H9 (cell line): ENCODE measurements around the gene ADARB2. TPM values are rescaled to one million over a fixed set of nuclear protein-coding genes. Genes with fewer than 3 reads are reported as not detected.

Source experiments
- DNase-seq: peaks from one replicate; pipeline ENCODE4 v3.0.0-alpha.2; 2017
- H2AFZ ChIP-seq: one replicate; pipeline ENCODE4 v1.6.1; 2013; ENCODE audit warnings: mild to moderate bottlenecking, low read length, control low read depth, moderate library complexity
- H2AK5ac ChIP-seq: 2 replicates; pipeline ENCODE4 v1.6.1; 2013; ENCODE audit warnings: low read length, control low read depth, mixed read lengths; ENCODE audit not compliant: insufficient read length
- H2BK120ac ChIP-seq: one replicate; pipeline ENCODE4 v1.6.1; 2013; ENCODE audit warnings: low read depth, mild to moderate bottlenecking, low read length, control low read depth, inconsistent platforms; ENCODE audit not compliant: poor library complexity, severe bottlenecking
- H2BK12ac ChIP-seq: 2 replicates; pipeline ENCODE4 v1.6.1; 2013; ENCODE audit warnings: low read length, control low read depth, mixed read lengths, low read depth; ENCODE audit not compliant: insufficient read length
- H2BK15ac ChIP-seq: 2 replicates; pipeline ENCODE4 v1.6.1; 2013; ENCODE audit warnings: low read depth, low read length, control low read depth
- H2BK20ac ChIP-seq: one replicate; pipeline ENCODE4 v1.6.1; 2013; ENCODE audit warnings: low read depth, mild to moderate bottlenecking, low read length, control low read depth, inconsistent platforms; ENCODE audit not compliant: poor library complexity, severe bottlenecking
- H2BK5ac ChIP-seq: 2 replicates; pipeline ENCODE4 v1.6.1; 2013; ENCODE audit warnings: low read length, control low read depth, mixed read lengths; ENCODE audit not compliant: insufficient read length
- H3K14ac ChIP-seq: 2 replicates; pipeline ENCODE4 v1.6.1; 2013; ENCODE audit warnings: low read length, control low read depth; ENCODE audit not compliant: insufficient read depth
- H3K18ac ChIP-seq: 2 replicates; pipeline ENCODE4 v1.6.1; 2013; ENCODE audit warnings: low read depth, mild to moderate bottlenecking, mixed read lengths, low read length, control low read depth; ENCODE audit not compliant: insufficient read length
- H3K23ac ChIP-seq: 2 replicates; pipeline ENCODE4 v1.6.1; 2013; ENCODE audit warnings: low read length, control low read depth, mixed read lengths, low read depth; ENCODE audit not compliant: insufficient read length
- H3K23me2 ChIP-seq: 2 replicates; pipeline ENCODE4 v1.6.1; 2013; ENCODE audit warnings: low read depth, mild to moderate bottlenecking, mixed read lengths, low read length, control low read depth; ENCODE audit not compliant: insufficient read length, poor library complexity, severe bottlenecking
- H3K27ac ChIP-seq: 2 replicates; pipeline ENCODE4 v1.5.1; 2013; ENCODE audit warnings: low read length, control low read depth, mixed read lengths, low read depth; ENCODE audit not compliant: insufficient read length
- H3K27me3 ChIP-seq: 2 replicates; pipeline ENCODE4 v1.6.1; 2013; ENCODE audit warnings: low read length, control low read depth, inconsistent platforms; ENCODE audit not compliant: insufficient read depth
- H3K4ac ChIP-seq: 2 replicates; pipeline ENCODE4 v1.6.1; 2013; ENCODE audit warnings: low read depth, mild to moderate bottlenecking, control low read depth, inconsistent platforms, low read length, moderate library complexity
- H3K4me1 ChIP-seq: 2 replicates; pipeline ENCODE4 v1.6.1; 2013; ENCODE audit warnings: low read length, control low read depth, inconsistent platforms; ENCODE audit not compliant: insufficient read depth
- H3K4me2 ChIP-seq: 2 replicates; pipeline ENCODE4 v1.6.1; 2013; ENCODE audit warnings: low read length, control low read depth, mixed read lengths; ENCODE audit not compliant: insufficient read length, insufficient read depth
- H3K56ac ChIP-seq: 2 replicates; pipeline ENCODE4 v1.6.1; 2013; ENCODE audit warnings: low read depth, mild to moderate bottlenecking, mixed read lengths, low read length, control low read depth; ENCODE audit not compliant: insufficient read length
- H3K79me1 ChIP-seq: 2 replicates; pipeline ENCODE4 v1.6.1; 2013; ENCODE audit warnings: low read depth, mild to moderate bottlenecking, moderate library complexity, low read length, control low read depth, inconsistent platforms; ENCODE audit not compliant: insufficient read depth, poor library complexity, severe bottlenecking
- H3K79me2 ChIP-seq: 2 replicates; pipeline ENCODE4 v1.6.1; 2013; ENCODE audit warnings: low read length, control low read depth, inconsistent platforms; ENCODE audit not compliant: insufficient read depth
- H3K9ac ChIP-seq: 2 replicates; pipeline ENCODE4 v1.6.1; 2013; ENCODE audit warnings: low read length, control low read depth, mixed read lengths; ENCODE audit not compliant: insufficient read length; ENCODE audit errors: extremely low read depth
- H3K9me3 ChIP-seq: one replicate; pipeline ENCODE4 v1.6.1; 2013; ENCODE audit warnings: low read depth, low read length, inconsistent platforms; ENCODE audit not compliant: control insufficient read depth
- H3T11ph ChIP-seq: one replicate; pipeline ENCODE4 v1.6.1; 2013; ENCODE audit warnings: mild to moderate bottlenecking, low read length, control low read depth, inconsistent platforms
- H4K20me1 ChIP-seq: one replicate; pipeline ENCODE4 v1.6.1; 2013; ENCODE audit not compliant: control insufficient read depth, insufficient read length, insufficient read depth
- H4K5ac ChIP-seq: 2 replicates; pipeline ENCODE4 v1.6.1; 2013; ENCODE audit warnings: low read depth, mild to moderate bottlenecking, mixed read lengths, low read length, control low read depth; ENCODE audit not compliant: insufficient read length
- H4K8ac ChIP-seq: replicated peaks from 2 replicates; pipeline ENCODE4 v1.6.1; 2013; ENCODE audit warnings: low read length, control low read depth, mixed read lengths, low read depth; ENCODE audit not compliant: insufficient read length
- H4K91ac ChIP-seq: 2 replicates; pipeline ENCODE4 v1.6.1; 2013; ENCODE audit warnings: low read depth, mild to moderate bottlenecking, moderate library complexity, mixed read lengths, low read length, control low read depth; ENCODE audit not compliant: insufficient read length
- H3K27ac Mint-ChIP-seq, 3 experiments: 2 replicates in 2 of 3; 3 replicates in 1 of 3; pipeline ENCODE4 v1.8.0; 2020 to 2021; ENCODE audit warnings: mixed read lengths in 3 of 3, mild to moderate bottlenecking in 1 of 3, moderate library complexity in 1 of 3
- H3K27me3 Mint-ChIP-seq: 2 replicates; pipeline ENCODE4 v1.8.0; 2021; ENCODE audit warnings: low read depth, mild to moderate bottlenecking, moderate library complexity, mixed read lengths
- H3K36me3 Mint-ChIP-seq, 3 experiments: 2 replicates in 2 of 3; 3 replicates in 1 of 3; pipeline ENCODE4 v1.8.0; 2020 to 2021; ENCODE audit warnings: low read depth in 3 of 3, mixed read lengths in 3 of 3; ENCODE audit not compliant: insufficient read depth in 1 of 3
- H3K4me1 Mint-ChIP-seq, 2 experiments: 2 replicates each; pipeline ENCODE4 v1.8.0; 2020; ENCODE audit warnings: mixed read lengths in 2 of 2
- H3K4me3 Mint-ChIP-seq, 2 experiments: 2 replicates in 1 of 2; 3 replicates in 1 of 2; pipeline ENCODE4 v1.8.0; 2020 to 2021; ENCODE audit warnings: mild to moderate bottlenecking in 2 of 2, mixed read lengths in 2 of 2, moderate library complexity in 1 of 2
- H3K9me3 Mint-ChIP-seq, 2 experiments: 2 replicates in 1 of 2; 3 replicates in 1 of 2; pipeline ENCODE4 v1.8.0; 2020; ENCODE audit warnings: mild to moderate bottlenecking in 2 of 2, mixed read lengths in 2 of 2, moderate library complexity in 1 of 2
- CTCF ChIP-seq: fragments of 200-600 bp; sonication (generic); conservative IDR thresholded peaks from 3 replicates; pipeline ENCODE4 v1.8.0; 2021; ENCODE audit warnings: antibody characterized with exemption, mild to moderate bottlenecking
- WGBS: extraction: QIAGEN DNeasy Blood & Tissue Kit; methylation state at CpG from one replicate; pipeline ENCODE4 v1.1.7; 2013; ENCODE audit warnings: missing lambda C conversion rate, low lambda C conversion rate, mixed read lengths; ENCODE audit not compliant: insufficient read length; ENCODE audit errors: extremely low coverage; 5-methylcytosine and 5-hydroxymethylcytosine counted together
- total RNA-seq: library from RNA; stranded (reverse); gene quantifications from 2 replicates; pipeline ENCODE4 v1.2.1, GENCODE V29; 2021

Gene ADARB2
- total RNA-seq, 1 experiment from 2014 or later: 0.87 TPM

GRCh38 chr10:1292611-1293031 is 444.7 kb downstream of the ADARB2 start:
- H2AFZ ChIP-seq: no peak overlapping the region
- Mint-ChIP-seq H3K4me3 (peak overlapping the region in 1 of 2 experiments; percentile 54; a peak in 2 of 5 replicates), H3K27ac (peak overlapping the region; percentile 62 to 95 (median 80)), H3K4me1 (peaks cover 41 to 47% of the 10 kb centered on the region in 2 experiments), H3K9me3 (peaks cover 2 to 3% of the 10 kb centered on the region in 2 experiments), H3K27me3 (peaks cover 6% of the 10 kb centered on the region), H3K36me3 (peaks cover 0 to 10% (median 0%) of the 10 kb centered on the region in 3 experiments; a peak in 2 of 7 replicates)
- no peak overlapping the region for H3K4me2 ChIP-seq
- peak overlapping the region; percentile 90 for H3K18ac ChIP-seq
- peak overlapping the region; percentile 65 for H2BK12ac ChIP-seq
- peak overlapping the region; percentile 19 for H2AK5ac ChIP-seq
- H3K56ac ChIP-seq: no peak overlapping the region
- no CpG with 5 or more reads among the region's 13 CpGs for WGBS
- H3K23me2 ChIP-seq: no peaks in the 10 kb centered on the region
- H3K27ac ChIP-seq: peak overlapping the region; percentile 36
- no peaks in the 10 kb centered on the region for H3K27me3 ChIP-seq
- H3K9me3 ChIP-seq: no peaks in the 10 kb centered on the region
- H2BK5ac ChIP-seq: no peak overlapping the region
- no peak overlapping the region for H4K91ac ChIP-seq
- no peak overlapping the region for H3K23ac ChIP-seq
- H2BK120ac ChIP-seq: peak overlapping the region; percentile 89
- H4K8ac ChIP-seq: no peak overlapping the region
- no peaks in the 10 kb centered on the region for H3K79me2 ChIP-seq
- no peaks in the 10 kb centered on the region for H4K20me1 ChIP-seq
- no peak overlapping the region for H4K5ac ChIP-seq
- TF ChIP-seq CTCF: no peak
- H3K9ac ChIP-seq: no peak overlapping the region
- H3K4ac ChIP-seq: no peak overlapping the region; the same call in 1 of the 2 replicates
- H3T11ph ChIP-seq: peak overlapping the region; percentile 57
- no peak overlapping the region for H2BK15ac ChIP-seq
- no peaks in the 10 kb centered on the region for H3K79me1 ChIP-seq
- H2BK20ac ChIP-seq: no peak overlapping the region
- H3K14ac ChIP-seq: peak overlapping the region; percentile 86
- H3K4me1 ChIP-seq: peaks cover 3% of the 10 kb centered on the region; the same call in 1 of the 2 replicates
- DNase-seq: no peak
